ENCODE data around the gene KCTD10.
"Not testable (repeated sequence)": the region's sequence is repeated elsewhere in the genome, so short reads cannot be mapped to it uniquely, and the experiment has no call there.

Gene KCTD10

GRCh38 chr12:109493938-109494337 is 16.8 kb upstream of the KCTD10 start:
- FAIRE-seq, result no peak

GRCh38 chr12:109493090-109493489 is 16.0 kb upstream of the KCTD10 start:
- FAIRE-seq, result no peak

DNA sequence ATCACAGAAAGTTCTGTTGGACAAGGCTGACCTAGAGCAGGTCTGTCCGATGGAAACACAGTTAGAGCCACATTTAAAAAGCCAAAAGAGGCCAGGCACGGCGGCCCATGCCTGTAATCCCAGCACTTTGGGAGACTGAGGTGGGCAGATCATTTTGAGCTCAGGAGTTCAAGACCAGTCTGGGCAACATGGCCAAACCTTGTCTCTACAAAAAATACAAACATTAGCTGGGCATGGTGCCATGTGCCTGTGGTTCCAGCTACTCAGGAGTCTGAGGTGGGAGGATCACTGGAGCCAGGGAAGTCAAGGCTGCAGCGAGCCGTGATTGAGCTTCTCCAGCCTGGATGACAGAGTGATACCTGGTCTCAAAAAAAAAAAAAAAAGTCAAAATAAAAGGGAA is 15.3 kb upstream of the KCTD10 start:
- FAIRE-seq, result no peak

DNA sequence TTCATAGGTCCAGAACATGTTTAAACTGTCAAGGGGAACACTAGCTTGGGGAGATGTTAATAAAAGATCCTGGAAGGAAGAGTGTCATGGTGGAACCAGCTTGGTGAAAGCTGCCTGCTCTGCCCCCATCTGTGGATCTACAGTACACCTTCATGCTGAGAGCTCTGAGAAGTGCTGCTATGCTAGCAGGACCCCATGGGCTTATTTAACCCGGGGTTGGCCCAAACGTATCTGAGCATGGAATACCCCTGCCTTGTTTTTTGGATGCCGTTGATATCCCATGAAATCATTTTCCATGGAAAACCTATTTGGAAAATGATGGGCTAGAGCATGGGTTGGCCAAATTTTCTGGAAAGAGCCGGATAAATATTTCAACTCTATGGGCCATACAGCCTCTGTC is 14.6 kb upstream of the KCTD10 start:
- no peak for FAIRE-seq

DNA sequence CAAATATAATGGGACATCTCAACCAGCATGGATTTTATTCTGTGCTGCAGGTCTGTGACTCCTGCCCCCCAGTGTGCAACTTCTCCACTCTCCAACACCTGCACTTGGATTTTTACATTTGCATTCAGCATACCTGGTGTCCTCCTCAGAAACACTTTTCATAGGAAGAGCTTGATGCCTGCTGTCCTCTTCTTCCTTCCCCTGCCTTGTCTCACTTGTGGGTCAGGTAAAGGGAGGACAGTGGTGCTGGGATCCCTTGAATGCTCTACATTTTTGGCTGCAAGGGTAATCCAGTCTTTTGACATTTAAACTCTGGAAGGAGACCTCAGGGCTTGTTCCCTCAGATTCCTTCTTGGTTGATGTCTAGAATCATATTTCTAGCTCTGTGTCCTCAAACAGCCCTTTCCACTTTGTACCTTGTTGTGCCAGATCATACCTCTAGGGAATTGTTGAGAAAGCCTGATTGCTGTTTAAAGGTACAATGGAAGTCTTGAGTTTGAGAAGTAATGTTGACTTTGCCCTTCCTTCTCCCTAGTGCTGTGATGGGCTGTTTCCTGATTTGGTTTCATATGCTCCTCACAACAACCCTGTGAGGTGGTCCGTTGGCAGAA is 13.0 kb upstream of the KCTD10 start:
- no peak for FAIRE-seq

DNA sequence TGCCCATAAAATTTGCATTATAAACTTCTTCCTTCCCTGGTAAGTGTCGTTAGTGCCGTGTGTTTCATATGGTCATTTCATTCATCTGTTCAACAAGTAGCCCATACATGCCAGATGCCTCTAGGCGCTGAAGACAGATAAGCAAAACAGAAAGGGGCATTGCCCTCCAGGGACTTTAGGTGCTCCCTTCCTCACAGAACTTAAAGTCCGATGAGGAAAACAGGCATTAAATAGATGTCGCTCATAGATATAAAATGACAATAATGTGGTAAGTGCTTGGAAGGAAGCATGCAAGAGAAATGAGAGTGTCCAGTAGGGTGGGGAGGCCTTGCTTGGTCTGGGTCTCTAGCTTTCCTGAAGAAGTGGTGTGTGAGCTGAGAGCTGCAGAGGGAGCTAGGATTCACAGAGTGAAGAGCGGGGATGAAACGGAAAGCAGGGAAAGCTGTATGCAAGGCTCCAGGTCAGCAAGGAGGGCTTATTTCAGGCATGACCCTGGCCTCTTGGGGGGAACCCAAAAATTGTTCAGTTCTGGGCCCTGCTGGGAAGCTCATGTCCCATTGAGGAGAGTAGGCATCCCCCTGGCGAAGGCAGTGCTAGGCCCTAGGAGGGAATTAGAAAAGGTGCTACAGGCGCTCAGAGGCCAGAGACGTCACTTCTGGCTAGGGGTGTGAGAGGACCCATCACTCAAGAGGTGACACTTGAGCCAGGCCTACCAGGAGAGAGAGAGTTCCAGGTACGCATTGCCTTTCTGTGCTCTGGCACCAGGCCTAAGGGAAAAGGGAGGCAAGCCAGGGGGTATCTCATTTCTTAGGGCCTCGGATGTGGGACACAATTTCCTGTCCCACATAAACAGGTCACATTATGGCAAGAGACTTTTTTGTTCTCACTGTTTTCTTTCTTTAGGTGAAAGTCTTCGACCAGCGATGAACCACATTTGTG is 12.2 kb upstream of the KCTD10 start:
- no peak for FAIRE-seq

- FAIRE-seq, result no peak
Measured at GRCh38 chr12:109488051-109488665, 11.1 kb upstream of the KCTD10 start.

DNA sequence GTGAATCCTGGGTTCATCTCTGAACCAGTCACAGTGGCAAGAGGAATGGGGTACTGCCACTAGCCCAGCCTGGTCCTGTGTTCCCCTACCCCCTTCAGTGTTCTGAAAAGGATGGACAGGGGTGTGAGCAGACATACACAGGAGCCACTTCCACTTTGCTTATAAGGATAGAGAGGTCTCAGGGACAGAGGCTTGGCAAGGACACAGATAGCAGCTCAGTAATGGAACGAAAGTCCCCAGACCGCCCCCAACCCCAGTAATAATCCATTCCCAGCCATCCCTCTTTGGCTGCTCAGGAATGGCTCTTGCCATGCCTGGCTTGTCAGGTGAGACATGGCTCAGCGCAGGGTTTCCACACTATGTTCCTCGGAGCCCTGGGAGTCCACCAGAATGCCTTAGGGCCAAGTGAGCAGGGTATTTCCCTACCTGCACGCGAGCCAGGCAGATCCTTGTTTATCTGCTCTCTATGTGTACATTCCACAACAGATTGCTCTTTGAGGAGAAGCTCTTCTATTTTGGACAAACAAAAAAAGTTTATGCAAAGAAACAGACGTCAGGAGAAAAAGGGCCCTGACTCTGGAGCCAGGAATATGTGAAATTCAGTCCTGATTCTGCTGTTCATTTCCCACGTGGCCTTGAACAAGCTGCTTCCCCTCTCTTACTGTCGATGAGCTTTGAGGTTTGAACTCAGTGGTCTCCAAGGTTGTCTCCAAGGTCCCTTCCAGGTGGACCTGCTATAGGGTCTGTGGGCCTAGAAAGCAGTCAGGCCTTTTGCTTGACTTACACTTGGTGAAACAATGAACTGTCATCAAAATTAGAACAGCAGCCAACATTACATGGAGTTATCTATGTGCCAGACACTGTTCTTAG is 10.3 kb upstream of the KCTD10 start:
- no peak for FAIRE-seq

GRCh38 chr12:109485201-109485600 is 8.1 kb upstream of the KCTD10 start:
- no peak for FAIRE-seq

GRCh38 chr12:109483346-109483745 is 6.2 kb upstream of the KCTD10 start:
- FAIRE-seq, result no peak

DNA sequence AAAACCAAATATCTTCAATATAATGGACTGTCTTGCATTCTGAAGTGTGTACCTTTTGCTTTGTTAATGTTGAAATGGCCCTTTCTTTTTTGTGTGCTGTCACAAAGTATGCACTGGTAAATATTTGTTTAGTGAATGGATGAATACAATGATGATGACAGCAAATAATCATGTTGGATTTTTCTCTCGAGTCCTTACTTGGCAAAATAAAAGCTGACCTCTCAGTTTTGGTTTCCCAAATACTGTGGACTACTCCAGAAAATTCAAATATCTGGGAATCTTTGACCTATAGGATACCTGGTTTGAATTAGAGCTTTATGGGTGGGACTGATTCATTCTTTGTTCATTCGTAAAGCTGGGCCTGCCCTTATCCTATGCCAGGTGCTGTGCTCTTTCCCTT is 5.8 kb upstream of the KCTD10 start:
- FAIRE-seq, result no peak

GRCh38 chr12:109482491-109482890 is 5.4 kb upstream of the KCTD10 start:
- FAIRE-seq, result no peak

DNA sequence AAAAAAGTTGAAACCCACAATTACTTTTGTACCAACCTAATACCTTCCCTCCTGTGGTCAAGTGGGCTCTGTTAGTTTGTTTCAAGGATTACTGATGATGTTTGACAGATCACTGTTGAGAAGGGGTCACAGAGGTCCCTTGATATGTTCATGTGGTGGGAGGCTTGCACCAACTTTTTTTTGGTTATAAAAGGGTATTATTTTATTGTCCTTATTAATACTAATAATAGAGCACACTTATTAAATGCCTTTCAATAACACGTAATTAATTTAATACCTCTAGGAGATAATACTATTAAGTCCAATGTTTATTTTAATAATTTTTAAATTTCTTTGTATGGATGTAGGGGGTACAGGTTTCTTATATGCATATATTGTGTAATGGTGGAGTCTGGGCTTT is 4.8 kb upstream of the KCTD10 start:
- no peak for FAIRE-seq

GRCh38 chr12:109480356-109480755 is 3.3 kb upstream of the KCTD10 start:
- FAIRE-seq, result no peak

- no peak for FAIRE-seq
Measured at GRCh38 chr12:109479761-109480160, 2.7 kb upstream of the KCTD10 start.

GRCh38 chr12:109477963-109478315 is 839 bp upstream of the KCTD10 start:
- FAIRE-seq, result no peak

DNA sequence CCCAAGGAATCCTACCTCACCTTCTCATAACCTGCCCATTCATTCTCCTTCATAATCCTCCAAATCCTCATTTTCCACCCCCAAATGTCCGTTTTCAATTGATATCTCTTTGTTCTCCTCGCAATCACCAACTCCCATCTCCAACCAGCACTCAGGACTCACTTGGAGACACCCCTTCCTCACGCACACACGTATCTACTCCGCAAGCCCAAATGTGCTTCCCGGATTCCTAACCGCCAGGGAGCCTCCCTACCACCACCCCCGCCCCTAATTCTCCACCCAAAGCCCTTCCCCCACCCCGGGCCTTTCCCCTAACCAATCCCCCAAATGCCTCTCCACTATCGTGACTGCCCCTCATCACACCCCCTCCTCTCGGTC is 304 bp downstream of the KCTD10 start:
- no peak for FAIRE-seq

DNA sequence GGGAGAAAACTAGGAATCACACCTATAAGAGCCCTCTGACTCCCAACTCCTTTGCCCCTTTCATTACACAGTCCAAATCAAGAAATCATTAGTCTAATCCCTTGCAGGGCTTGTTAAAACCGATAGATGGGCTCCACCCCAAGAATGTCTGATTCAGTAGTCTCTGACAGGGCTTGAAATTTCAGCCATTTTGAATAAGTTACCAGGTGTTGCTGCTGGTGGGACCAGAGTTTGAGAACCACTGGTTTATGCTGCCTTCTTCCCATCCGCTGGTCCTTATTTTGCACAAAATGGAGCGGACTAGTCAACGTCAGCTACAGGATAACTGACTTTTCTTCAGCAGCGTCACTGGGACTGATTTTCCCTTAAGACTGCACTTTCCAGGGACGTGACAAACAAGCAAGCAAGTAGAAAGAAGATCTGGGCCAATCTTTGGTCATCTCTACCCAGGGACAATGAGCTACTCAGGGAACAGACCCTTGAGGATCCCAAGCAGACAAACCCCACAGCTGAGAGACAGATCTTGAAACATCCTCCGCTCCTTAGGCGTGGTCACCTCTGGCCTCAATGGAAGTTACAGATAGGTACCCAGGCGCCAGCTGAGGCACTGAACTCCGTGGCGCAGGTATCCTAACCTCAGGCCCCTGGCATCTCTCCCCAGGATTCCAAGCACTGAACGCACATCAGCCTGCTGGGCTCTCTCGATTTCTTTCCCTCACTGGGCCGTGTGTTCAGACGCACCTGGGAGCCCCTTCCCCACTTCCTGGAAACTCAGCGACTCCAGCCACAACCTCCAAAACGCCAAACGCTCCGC is 900 bp downstream of the KCTD10 start:
- FAIRE-seq, result no peak

DNA sequence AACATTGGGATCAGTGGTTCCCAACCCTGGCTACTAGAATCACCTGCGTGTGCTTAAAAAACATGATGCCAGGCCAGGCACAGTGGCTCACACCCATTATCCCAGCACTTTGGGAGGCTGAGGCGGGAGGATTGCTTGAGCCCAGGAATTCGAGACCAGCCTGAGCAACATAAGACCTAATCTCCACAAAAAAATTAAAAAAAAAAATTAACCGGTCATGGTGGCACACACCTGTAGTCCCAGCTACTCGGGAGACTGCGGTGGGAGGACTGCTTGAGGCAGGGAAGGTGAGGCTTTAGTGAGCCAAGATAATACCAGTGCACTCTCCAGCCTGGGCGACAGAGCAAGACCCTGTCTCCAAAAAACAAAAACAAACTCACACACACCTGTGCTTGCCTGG is 2.0 kb downstream of the KCTD10 start:
- no peak for FAIRE-seq

DNA sequence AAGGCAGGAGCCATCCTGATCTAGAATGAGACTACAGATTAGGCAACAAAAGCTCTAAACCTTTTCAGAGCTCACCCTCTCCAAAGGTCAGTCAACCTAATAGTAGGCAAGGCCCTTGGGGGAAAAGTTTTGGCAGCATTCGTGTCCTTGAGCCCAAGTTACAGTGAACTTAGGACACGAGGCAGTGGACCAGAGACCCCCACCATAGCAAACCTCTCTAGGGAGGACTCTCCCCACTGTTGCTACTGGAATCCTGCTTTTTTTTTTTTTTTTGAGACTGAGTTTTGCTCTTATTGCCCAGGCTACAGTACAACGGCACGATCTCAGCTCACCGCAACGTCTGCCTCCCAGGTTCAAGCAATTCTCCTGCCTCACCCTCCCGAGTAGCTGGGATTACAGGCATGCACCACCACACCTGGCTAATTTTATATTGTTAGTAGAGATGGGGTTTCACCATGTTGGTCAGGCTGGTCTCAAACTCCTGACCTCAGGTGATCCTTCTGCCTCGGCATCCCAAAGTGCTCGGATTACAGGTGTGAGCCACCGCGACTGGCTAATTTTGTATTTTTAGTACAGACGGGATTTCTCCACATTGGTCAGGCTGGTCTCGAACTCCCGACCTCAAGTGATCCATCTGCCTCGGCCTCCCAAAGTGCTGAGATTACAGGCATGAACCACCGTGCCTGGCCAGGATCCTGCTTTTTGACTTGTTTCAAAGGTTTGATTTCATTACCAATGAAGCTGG is 3.4 kb downstream of the KCTD10 start:
- FAIRE-seq, result not testable (repeated sequence)

GRCh38 chr12:109473006-109473405 is 4.1 kb downstream of the KCTD10 start:
- FAIRE-seq, result no peak
